ENCODE results near the gene FLT3.

- TF ChIP-seq CTCF (IDR thresholded peaks at IDR 0.05), result no peak
- TF ChIP-seq POLR2AphosphoS5 (IDR thresholded peaks at IDR 0.05), result no peak
- no peak for TF ChIP-seq POLR2A (IDR thresholded peaks at IDR 0.05)
- no peak for TF ChIP-seq EP300 (IDR thresholded peaks at IDR 0.05)
Measured at GRCh38 chr13:28097503-28097902, 2.9 kb downstream of the FLT3 start.
